GM10266 (cell line): ENCODE data around the gene HIVEP3.

Experiments
- DNase-seq: peaks from one replicate; pipeline ENCODE4 v3.0.0; 2012; ENCODE audit errors: extremely low spot score
- TF ChIP-seq, protein P1 (sequence below): IDR thresholded peaks from 2 replicates; pipeline ENCODE4 v1.5.1; 2012; ENCODE audit warnings: mild to moderate bottlenecking, low read depth; ENCODE audit not compliant: control insufficient read depth, insufficient read depth; ENCODE audit errors: missing control alignments

The HIVEP3 gene

DNA sequence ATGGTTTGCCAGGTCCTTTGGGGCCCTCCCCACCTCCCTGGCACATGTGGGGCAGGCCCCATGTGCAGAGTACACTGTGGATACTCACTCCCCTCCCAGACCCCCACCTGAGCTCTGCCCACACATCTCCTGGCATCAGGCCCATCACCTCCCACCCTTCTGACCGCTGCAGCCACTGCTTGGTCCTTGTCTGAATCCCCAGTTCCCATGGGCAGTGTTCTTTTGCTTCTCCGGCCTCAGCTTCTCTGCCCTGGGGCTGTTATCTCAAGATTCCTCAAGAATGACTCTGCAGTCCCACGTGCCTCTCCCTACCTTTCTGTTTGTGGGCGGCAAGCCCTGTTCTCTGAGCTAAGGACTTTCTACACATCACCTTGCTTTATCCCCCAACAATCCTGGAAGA, 246.5 kb downstream of the HIVEP3 start:
- no peak for DNase-seq
- TF ChIP-seq, protein P1, sequence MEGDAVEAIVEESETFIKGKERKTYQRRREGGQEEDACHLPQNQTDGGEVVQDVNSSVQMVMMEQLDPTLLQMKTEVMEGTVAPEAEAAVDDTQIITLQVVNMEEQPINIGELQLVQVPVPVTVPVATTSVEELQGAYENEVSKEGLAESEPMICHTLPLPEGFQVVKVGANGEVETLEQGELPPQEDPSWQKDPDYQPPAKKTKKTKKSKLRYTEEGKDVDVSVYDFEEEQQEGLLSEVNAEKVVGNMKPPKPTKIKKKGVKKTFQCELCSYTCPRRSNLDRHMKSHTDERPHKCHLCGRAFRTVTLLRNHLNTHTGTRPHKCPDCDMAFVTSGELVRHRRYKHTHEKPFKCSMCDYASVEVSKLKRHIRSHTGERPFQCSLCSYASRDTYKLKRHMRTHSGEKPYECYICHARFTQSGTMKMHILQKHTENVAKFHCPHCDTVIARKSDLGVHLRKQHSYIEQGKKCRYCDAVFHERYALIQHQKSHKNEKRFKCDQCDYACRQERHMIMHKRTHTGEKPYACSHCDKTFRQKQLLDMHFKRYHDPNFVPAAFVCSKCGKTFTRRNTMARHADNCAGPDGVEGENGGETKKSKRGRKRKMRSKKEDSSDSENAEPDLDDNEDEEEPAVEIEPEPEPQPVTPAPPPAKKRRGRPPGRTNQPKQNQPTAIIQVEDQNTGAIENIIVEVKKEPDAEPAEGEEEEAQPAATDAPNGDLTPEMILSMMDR = no peak

DNA sequence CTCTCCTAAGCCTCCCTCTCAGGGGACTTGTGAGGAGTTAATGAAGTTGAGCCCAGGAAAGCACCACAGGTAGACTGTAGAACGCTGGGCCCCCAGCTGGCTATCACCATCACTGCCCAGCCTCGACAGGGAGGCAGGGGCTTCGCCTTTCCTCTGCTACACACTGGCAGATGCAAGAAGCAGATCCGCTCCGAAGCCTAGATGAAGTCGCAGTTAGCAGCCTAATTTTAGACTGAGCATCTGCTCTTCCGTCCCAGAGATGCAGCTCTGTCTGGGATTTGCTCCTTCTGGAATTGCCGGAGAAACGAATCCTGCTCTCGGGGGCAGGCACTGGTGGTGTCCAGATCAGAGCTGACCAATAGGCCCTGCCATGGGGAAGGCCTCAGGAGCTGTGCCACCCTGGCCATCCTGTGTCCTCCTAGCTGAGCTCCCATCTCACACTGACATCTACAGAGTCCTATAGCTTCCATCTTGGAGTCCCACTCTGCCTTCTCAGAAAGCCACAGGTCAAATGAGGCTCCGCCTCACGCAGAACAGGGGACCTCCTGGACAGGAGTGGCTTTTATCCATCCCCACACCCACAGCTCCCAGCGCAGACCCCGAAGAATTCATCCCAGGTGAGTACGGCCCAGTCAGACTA, 247.5 kb downstream of the HIVEP3 start:
- TF ChIP-seq, protein P1 = no peak
- DNase-seq = no peak

DNA sequence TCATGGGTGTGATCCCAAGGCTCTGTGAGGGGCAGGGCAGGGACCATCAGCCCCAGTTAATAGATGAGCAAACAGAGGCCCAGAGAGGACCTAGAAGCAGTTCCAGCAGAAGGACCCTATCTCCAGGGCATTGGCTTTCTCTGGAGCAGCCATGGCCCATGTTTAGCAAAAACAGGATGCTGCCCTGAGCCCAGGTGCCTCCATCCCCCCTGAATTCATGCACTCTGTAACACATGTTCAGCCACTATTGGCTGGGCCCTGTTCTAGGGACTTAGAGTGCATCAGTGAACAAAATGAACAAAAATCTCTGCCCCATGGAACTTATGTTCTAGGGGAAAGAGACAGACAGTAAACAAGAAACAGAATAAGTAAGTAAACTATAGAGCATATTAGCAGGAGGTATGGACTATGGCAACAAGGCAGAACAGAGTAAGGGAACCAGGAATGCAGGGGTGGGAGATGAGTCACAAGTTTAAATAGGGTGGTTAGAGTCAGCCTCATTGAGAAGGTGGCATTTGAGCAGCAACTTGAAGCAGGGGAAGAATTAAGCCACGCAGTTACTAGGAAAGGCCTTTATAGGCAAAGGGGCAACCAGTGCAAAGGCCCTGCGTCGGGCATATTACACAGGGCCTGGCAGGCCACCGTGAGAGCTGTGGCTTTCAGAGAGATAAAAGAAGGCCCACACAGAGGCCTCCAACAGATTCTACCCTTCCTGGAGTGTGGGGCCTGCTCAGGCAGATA, 248.3 kb downstream of the HIVEP3 start:
- no peak for DNase-seq

DNA sequence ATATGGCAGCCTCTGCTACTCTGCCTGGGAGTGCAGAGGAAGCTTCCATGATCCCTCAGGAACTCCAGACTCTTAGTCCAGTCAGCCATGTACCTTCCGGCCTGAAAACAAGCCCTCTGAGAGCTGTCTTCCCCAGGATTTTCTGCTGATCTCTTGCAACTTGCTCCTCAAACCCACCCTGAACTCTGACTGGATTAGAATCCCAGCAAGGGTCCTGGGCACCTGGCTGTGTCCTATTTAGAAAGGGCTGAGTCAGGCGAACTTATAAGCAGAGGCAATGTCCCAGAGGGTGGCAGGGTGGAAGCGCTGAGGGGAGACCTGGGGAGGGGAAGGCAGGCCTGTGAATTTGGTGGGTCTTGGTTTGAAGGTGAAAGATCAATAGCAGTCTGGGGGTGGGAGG, 249.8 kb downstream of the HIVEP3 start:
- no peak for DNase-seq
- TF ChIP-seq, protein P1 = no peak

More for the DNA sequence above, 248.3 kb downstream of the HIVEP3 start:
- TF ChIP-seq, protein P1 = no peak

DNA sequence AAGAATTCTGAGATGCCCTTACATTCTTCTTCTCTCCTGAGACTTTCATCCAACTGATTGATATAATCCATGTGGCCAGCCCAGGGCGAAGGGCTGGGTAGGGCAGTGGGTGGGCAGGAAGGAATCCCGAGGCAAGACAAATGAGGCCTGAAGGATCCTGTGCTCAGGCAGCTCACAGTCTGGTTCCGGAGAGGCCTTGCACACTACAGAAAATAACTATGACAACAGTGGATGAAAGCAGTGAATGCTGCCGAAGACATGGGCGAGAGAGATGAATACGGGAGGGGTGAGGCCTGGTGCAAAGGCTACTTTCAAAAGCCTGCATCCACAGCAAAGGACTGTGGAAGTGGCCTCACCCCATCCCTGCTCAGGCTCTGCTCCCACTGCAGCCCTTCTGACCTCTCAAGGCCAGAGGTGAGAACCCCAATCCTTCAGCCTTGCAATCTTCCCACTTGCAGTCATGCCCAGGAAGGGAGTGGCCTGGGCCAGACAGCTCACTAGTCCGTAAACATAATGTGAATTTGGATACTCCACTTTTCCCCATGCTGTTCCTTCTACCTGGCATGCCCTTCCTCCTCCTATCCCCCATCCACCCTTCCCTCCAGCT, 250.6 kb downstream of the HIVEP3 start:
- TF ChIP-seq, protein P1 = no peak
- no peak for DNase-seq

DNA sequence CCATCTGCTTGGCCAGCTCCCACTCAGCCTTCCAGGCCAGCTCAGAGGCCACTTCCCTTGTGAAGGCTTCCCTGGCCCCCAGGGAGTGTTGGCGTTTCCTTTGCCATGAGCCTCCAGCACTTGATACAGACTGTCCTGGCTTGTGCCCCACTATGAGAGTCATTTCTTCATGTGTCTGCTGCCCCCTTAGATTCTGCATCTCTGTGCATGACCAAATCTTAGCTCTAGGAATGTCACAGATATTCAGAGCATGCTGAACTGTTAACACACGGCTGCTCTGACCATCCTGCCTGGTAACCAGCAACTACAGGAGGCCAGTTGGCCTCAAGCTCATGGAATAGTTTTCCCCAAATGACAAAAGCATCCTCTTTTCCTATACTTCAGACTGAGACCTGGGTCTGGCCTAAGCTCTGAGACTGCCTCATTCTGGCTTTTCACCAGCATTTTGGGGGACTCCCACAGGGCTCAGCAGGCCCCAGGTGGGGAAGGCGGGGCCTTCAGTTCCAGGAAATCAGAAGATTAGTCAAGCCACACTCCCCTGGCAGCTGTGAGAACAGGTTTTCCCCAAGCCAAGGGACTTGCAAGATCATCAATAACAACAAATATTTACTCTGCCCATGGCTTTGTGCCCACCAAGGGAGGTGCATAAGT, 251.6 kb downstream of the HIVEP3 start:
- DNase-seq = peak; percentile 73
- TF ChIP-seq, protein P1 = no peak
